GM23338 (cell line): ENCODE results near the gene DMD.

Experiments
- CTCF ChIP-seq, 2 experiments: fragments of 200-600 bp in 1 of 2; sonication (generic) in 1 of 2; conservative IDR thresholded peaks; 2 replicates each; pipeline versions ENCODE4 v1.5.1 to v1.6.1; 2016 to 2017; ENCODE audit warnings: antibody characterized with exemption in 2 of 2, low read depth in 2 of 2, mild to moderate bottlenecking in 2 of 2, moderate library complexity in 1 of 2
- EZH2phosphoT487 ChIP-seq: fragments of 200-600 bp; sonication (generic); IDR thresholded peaks from one replicate; pipeline ENCODE4 v1.8.1; 2018; ENCODE audit warnings: antibody characterized with exemption; ENCODE audit not compliant: unreplicated experiment
- POLR2AphosphoS5 ChIP-seq: IDR thresholded peaks from 2 replicates; pipeline ENCODE4 v1.6.1; 2016; ENCODE audit warnings: antibody characterized with exemption, low read depth
- REST ChIP-seq: IDR thresholded peaks from one replicate; pipeline ENCODE4 v1.6.1; 2018; ENCODE audit warnings: antibody characterized with exemption; ENCODE audit not compliant: unreplicated experiment

- TF ChIP-seq CTCF (conservative IDR thresholded peaks at IDR 0.05; ENCODE audit: low read depth in 2 of 2) (no peak), POLR2AphosphoS5 (no peak), REST (no peak), EZH2phosphoT487 (no peak)
These were observed 1790.6 kb downstream of the DMD start for GRCh38 chrX:31420711-31421151.
